NCI-H2081 treated with DMSO at 0.1 percent for 48 hours (cell line): ENCODE data around the gene RBM39.
A peak's percentile ranks its signal among the peaks of the same experiment; 100 is the strongest.
"Not testable (repeated sequence)": the region's sequence is repeated elsewhere in the genome, so short reads cannot be mapped to it uniquely, and the experiment has no call there.

Source experiments
- DNase-seq: peaks from one replicate; lab custom pipeline; 2025; lab: John Stamatoyannopoulos, UW

RBM39 gene

GRCh38 chr20:35741892-35742740 lies at the start of gene RBM39:
RBM39 (minus strand) TSS chr20:35742260; CDS start chr20:35740874, 1,386 bp downstream.
- peak; percentile 100 for DNase-seq

GRCh38 chr20:35791821-35792220 lies 49.8 kb upstream of the RBM39 start:
- no peak for DNase-seq

- DNase-seq, result no peak
Observed at GRCh38 chr20:35791097-35791496, 49.0 kb upstream of the RBM39 start.

GRCh38 chr20:35788796-35789195 lies 46.7 kb upstream of the RBM39 start:
- DNase-seq, result no peak

GRCh38 chr20:35785541-35785940 lies 43.5 kb upstream of the RBM39 start:
- not testable (repeated sequence) for DNase-seq

- not testable (repeated sequence) for DNase-seq
Observed at GRCh38 chr20:35783811-35784210, 41.8 kb upstream of the RBM39 start.

- no peak for DNase-seq
Observed at GRCh38 chr20:35776513-35777101, 34.5 kb upstream of the RBM39 start.

GRCh38 chr20:35774391-35774790 lies 32.3 kb upstream of the RBM39 start:
- no peak for DNase-seq

GRCh38 chr20:35773154-35773751 lies 31.2 kb upstream of the RBM39 start:
- no peak for DNase-seq

- DNase-seq, result no peak
Observed at GRCh38 chr20:35772563-35773058, 30.6 kb upstream of the RBM39 start.

- DNase-seq, result peak; percentile 68
Observed at GRCh38 chr20:35771689-35772562, 29.9 kb upstream of the RBM39 start, which contains the start of gene PHF20. PHF20 (plus strand) TSS chr20:35772015; CDS start chr20:35801523, 29,508 bp downstream.

- DNase-seq, result no peak
Observed at GRCh38 chr20:35771367-35771688, 29.3 kb upstream of the RBM39 start.

- no peak for DNase-seq
Observed at GRCh38 chr20:35768731-35769664, 26.9 kb upstream of the RBM39 start.

GRCh38 chr20:35767683-35768481 lies 25.8 kb upstream of the RBM39 start:
- no peak for DNase-seq

GRCh38 chr20:35766843-35767242 lies 24.8 kb upstream of the RBM39 start:
- no peak for DNase-seq

GRCh38 chr20:35764936-35765335 lies 22.9 kb upstream of the RBM39 start:
- not testable (repeated sequence) for DNase-seq

- DNase-seq, result no peak
Observed at GRCh38 chr20:35762461-35762860, 20.4 kb upstream of the RBM39 start.

- DNase-seq, result not testable (repeated sequence)
Observed at GRCh38 chr20:35761548-35761947, 19.5 kb upstream of the RBM39 start.

GRCh38 chr20:35757098-35757705 lies 15.1 kb upstream of the RBM39 start:
- no peak for DNase-seq
